GM12891 (cell line): Measurements from ENCODE around the gene FER. TPM values are rescaled to one million over a fixed set of nuclear protein-coding genes. Genes with fewer than 3 reads are reported as not detected.
"Not testable (repeated sequence)": the region's sequence is repeated elsewhere in the genome, so short reads cannot be mapped to it uniquely, and the experiment has no call there.

ENCODE experiments used
- DNase-seq: peaks from one replicate; pipeline ENCODE4 v3.0.0; 2011; ENCODE audit warnings: low spot score; ENCODE audit not compliant: insufficient read length
- FAIRE-seq: peaks from 2 replicates; lab custom pipeline; 2011; peaks lifted over from hg19 to GRCh38; lab: Jason Lieb, UNC
- PAX5 ChIP-seq: IDR thresholded peaks from 2 replicates; pipeline ENCODE4 v1.6.1; 2011; ENCODE audit warnings: low read length, moderate library complexity, mild to moderate bottlenecking; ENCODE audit not compliant: insufficient read depth, severe bottlenecking
- POLR2A ChIP-seq: IDR thresholded peaks from 2 replicates; pipeline ENCODE4 v1.6.1; 2011; ENCODE audit warnings: low read depth, low read length, control low read depth
- POLR2AphosphoS5 ChIP-seq: IDR thresholded peaks from 2 replicates; pipeline ENCODE4 v1.6.1; 2011; ENCODE audit warnings: low read depth, low read length, control low read depth
- POU2F2 ChIP-seq: IDR thresholded peaks from 2 replicates; pipeline ENCODE4 v1.6.1; 2011; ENCODE audit warnings: low read depth, mild to moderate bottlenecking, control low read depth, low read length, moderate library complexity
- SPI1 ChIP-seq: IDR thresholded peaks from 2 replicates; pipeline ENCODE4 v1.6.1; 2011; ENCODE audit warnings: low read depth, low read length, control low read depth
- TAF1 ChIP-seq: IDR thresholded peaks from 2 replicates; pipeline ENCODE4 v1.6.1; 2011; ENCODE audit warnings: low read depth, low read length, control low read depth
- polyA plus RNA-seq: library from polyadenylated mRNA; unstranded; fragments of >200 nt; gene quantifications from one replicate; pipeline ENCODE4 v1.2.1, GENCODE V29; 2012; ENCODE audit warnings: low read depth, missing spikeins, inconsistent platforms; ENCODE audit not compliant: missing spikeins

FER gene
- 5.2 TPM for polyA plus RNA-seq

- no peak for FAIRE-seq
- peak; percentile 84 for TF ChIP-seq POLR2A
- TF ChIP-seq SPI1, result no peak
- no peak for TF ChIP-seq PAX5
- TF ChIP-seq POLR2AphosphoS5, result peak; percentile 86
- no peak for TF ChIP-seq POU2F2
- TF ChIP-seq TAF1, result no peak
- no peak for DNase-seq
Measured at GRCh38 chr5:108747774-108748400, at the start of gene FER. Gene FER (plus strand): TSS chr5:108747897. CDS start chr5:108798183, 50,286 bp downstream.

GRCh38 chr5:108700388-108700787 is 47.3 kb upstream of the FER start:
- FAIRE-seq, result not testable (repeated sequence)

GRCh38 chr5:108700930-108701329 is 46.8 kb upstream of the FER start:
- FAIRE-seq, result no peak

More at GRCh38 chr5:108700388-108700787, 47.3 kb upstream of the FER start:
- DNase-seq, result not testable (repeated sequence)

GRCh38 chr5:108702546-108702945 is 45.2 kb upstream of the FER start:
- FAIRE-seq, result no peak
- DNase-seq, result no peak
- no peak for TF ChIP-seq POLR2AphosphoS5
- TF ChIP-seq POLR2A, result no peak
- TF ChIP-seq POU2F2, result no peak
- TF ChIP-seq SPI1, result no peak
- no peak for TF ChIP-seq PAX5
- no peak for TF ChIP-seq TAF1

More at GRCh38 chr5:108700930-108701329, 46.8 kb upstream of the FER start:
- TF ChIP-seq PAX5 (no peak), SPI1 (no peak), POLR2A (no peak), POU2F2 (no peak), POLR2AphosphoS5 (no peak), TAF1 (no peak)
- DNase-seq, result no peak

GRCh38 chr5:108703313-108703712 is 44.4 kb upstream of the FER start:
- TF ChIP-seq PAX5, result no peak
- no peak for TF ChIP-seq POU2F2
- TF ChIP-seq POLR2AphosphoS5, result no peak
- TF ChIP-seq POLR2A, result no peak
- no peak for TF ChIP-seq SPI1
- TF ChIP-seq TAF1, result no peak
- FAIRE-seq (no peak), DNase-seq (no peak)

GRCh38 chr5:108707141-108707540 is 40.6 kb upstream of the FER start:
- FAIRE-seq (no peak), DNase-seq (no peak)
- TF ChIP-seq SPI1 (no peak), TAF1 (no peak), POLR2A (no peak), PAX5 (no peak), POLR2AphosphoS5 (no peak), POU2F2 (no peak)

- TF ChIP-seq POLR2AphosphoS5 (no peak), POU2F2 (no peak), POLR2A (no peak), PAX5 (no peak), SPI1 (no peak), TAF1 (no peak)
- FAIRE-seq (no peak), DNase-seq (no peak)
Measured at GRCh38 chr5:108711898-108712297, 35.8 kb upstream of the FER start.

GRCh38 chr5:108715408-108715807 is 32.3 kb upstream of the FER start:
- TF ChIP-seq POLR2A (no peak), POU2F2 (no peak), SPI1 (no peak), TAF1 (no peak), PAX5 (no peak), POLR2AphosphoS5 (no peak)
- FAIRE-seq (no peak), DNase-seq (no peak)

- no peak for DNase-seq
- TF ChIP-seq POU2F2 (no peak), TAF1 (no peak)
- FAIRE-seq, result peak; percentile 70
Measured at GRCh38 chr5:108720391-108720790, 27.3 kb upstream of the FER start.

- FAIRE-seq, result peak; percentile 38
- TF ChIP-seq POU2F2 (no peak), SPI1 (no peak), POLR2AphosphoS5 (no peak), TAF1 (no peak), PAX5 (no peak), POLR2A (no peak)
- DNase-seq, result no peak
Measured at GRCh38 chr5:108726446-108727235, 21.1 kb upstream of the FER start.
